ENCODE measurements around the gene FAM24B.

FAM24B gene

GRCh38 chr10:122821808-122822207, 57.6 kb downstream of the FAM24B start:
- no peak for DNase-seq

GRCh38 chr10:122815458-122815857, 63.9 kb downstream of the FAM24B start:
- no peak for DNase-seq

GRCh38 chr10:122814493-122814892, 64.9 kb downstream of the FAM24B start:
- DNase-seq = no peak

GRCh38 chr10:122812751-122813150, 66.6 kb downstream of the FAM24B start:
- no peak for DNase-seq

- DNase-seq = no peak
Measured at GRCh38 chr10:122802282-122802681, 77.1 kb downstream of the FAM24B start.
